ENCODE measurements around the gene EDA.

Gene EDA

DNA sequence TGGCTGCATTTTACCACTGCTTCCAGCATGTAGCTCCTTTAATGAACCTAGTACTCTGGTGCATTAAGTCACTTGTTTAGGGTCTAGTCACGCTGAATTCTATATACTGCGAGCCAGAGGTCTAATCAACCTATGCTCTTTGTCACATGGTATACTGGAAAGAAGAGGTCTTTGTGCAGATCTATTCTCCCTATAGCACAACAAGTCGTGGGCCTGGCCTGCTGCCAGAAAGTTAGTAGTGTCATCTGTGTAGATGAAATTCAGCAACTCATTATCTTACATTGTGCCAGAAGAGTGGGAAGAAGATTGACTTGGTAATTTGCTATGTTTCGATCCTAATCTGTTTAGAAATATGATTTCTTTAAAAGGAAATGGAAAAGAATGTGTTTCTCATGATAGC is 353.0 kb downstream of the EDA start:
- Histone ChIP-seq H3K9ac (ENCODE audit: low read depth, low read length, poor library complexity, severe bottlenecking) (no peak overlapping the region), H3K79me2 (ENCODE audit: insufficient read depth, low read length) (no peaks in the 10 kb centered on the region), H3F3A (ENCODE audit: low read depth) (no peaks in the 10 kb centered on the region), H3K27me3 (ENCODE audit: insufficient read depth, low read length, poor library complexity, severe bottlenecking) (no peaks in the 10 kb centered on the region), H2AFZ (ENCODE audit: low read length) (no peak overlapping the region), H3K9me2 (replicated peaks; ENCODE audit: low read depth, low read length) (no peaks in the 10 kb centered on the region), H3K4me3 (ENCODE audit: low read length, poor library complexity, severe bottlenecking) (no peak overlapping the region), H3K4me1 (ENCODE audit: insufficient read depth, low read length, poor library complexity, severe bottlenecking) (no peaks in the 10 kb centered on the region), H4K20me1 (ENCODE audit: insufficient read depth, low read length, poor library complexity, severe bottlenecking) (no peaks in the 10 kb centered on the region), H3K4me2 (ENCODE audit: low read depth, low read length, poor library complexity, severe bottlenecking) (no peak overlapping the region), H3K9me3 (ENCODE audit: insufficient read depth, low read depth, low read length) (no peaks in the 10 kb centered on the region), H3K36me3 (ENCODE audit: insufficient read depth, low read length) (no peaks in the 10 kb centered on the region)
- TF ChIP-seq CTCF (conservative IDR thresholded peaks at IDR 0.05; ENCODE audit: low read length): no peak
- TF ChIP-seq EZH2phosphoT487 (IDR thresholded peaks at IDR 0.05; ENCODE audit: borderline replicate concordance): no peak

DNA sequence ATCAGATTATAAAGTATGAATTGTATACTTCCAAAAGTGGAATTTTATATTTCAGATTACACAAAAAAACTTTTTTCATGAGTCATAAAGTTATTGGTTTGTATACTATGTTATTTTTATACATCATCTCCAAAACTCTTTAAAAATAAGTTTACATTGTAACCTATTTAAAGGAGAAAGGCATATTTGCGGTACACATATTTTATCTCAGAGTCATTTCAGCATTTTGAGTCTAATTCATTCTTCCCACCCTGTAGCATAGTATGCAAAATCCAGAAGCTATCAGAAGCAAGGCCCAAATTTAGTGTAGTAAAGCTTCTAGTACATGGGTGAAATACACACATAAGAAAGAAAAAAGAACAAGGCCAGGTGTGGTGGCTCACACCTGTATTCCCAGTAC is 353.5 kb downstream of the EDA start:
- H3K9me2 ChIP-seq (replicated peaks; ENCODE audit: low read depth, low read length): no peaks in the 10 kb centered on the region
- no peak overlapping the region for H3K9ac ChIP-seq (ENCODE audit: low read depth, low read length, poor library complexity, severe bottlenecking)
- H3F3A ChIP-seq (ENCODE audit: low read depth): no peaks in the 10 kb centered on the region
- H3K9me3 ChIP-seq (ENCODE audit: insufficient read depth, low read depth, low read length): no peaks in the 10 kb centered on the region
- TF ChIP-seq EZH2phosphoT487 (IDR thresholded peaks at IDR 0.05; ENCODE audit: borderline replicate concordance): no peak
- no peak for TF ChIP-seq CTCF (conservative IDR thresholded peaks at IDR 0.05; ENCODE audit: low read length)
- H3K4me1 ChIP-seq (ENCODE audit: insufficient read depth, low read length, poor library complexity, severe bottlenecking): no peaks in the 10 kb centered on the region
- no peak overlapping the region for H3K4me3 ChIP-seq (ENCODE audit: low read length, poor library complexity, severe bottlenecking)
- no peaks in the 10 kb centered on the region for H3K27me3 ChIP-seq (ENCODE audit: insufficient read depth, low read length, poor library complexity, severe bottlenecking)
- no peaks in the 10 kb centered on the region for H4K20me1 ChIP-seq (ENCODE audit: insufficient read depth, low read length, poor library complexity, severe bottlenecking)
- no peak overlapping the region for H2AFZ ChIP-seq (ENCODE audit: low read length)
- no peak overlapping the region for H3K4me2 ChIP-seq (ENCODE audit: low read depth, low read length, poor library complexity, severe bottlenecking)
- no peaks in the 10 kb centered on the region for H3K36me3 ChIP-seq (ENCODE audit: insufficient read depth, low read length)
- H3K79me2 ChIP-seq (ENCODE audit: insufficient read depth, low read length): no peaks in the 10 kb centered on the region

DNA sequence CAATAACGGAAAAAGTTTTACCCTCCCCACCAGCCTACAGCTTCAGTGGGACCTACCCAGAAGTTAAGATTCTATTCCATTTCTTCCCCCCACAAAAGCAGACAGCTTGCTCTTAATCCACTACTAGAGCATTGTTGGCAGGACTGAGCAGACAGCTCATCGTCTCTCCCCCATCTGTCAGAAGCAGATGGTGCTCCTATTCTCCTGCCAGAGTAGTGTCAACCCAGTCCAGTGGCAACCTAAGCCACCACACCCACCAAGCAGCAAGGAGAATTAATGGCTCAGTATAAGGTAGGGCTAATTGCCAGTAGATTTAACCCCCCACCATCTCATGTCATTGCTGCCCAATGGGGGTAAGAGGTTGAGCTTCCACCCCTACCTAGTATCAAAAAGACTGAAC is 371.8 kb downstream of the EDA start:
- Histone ChIP-seq H3K9me3 (ENCODE audit: insufficient read depth, low read depth, low read length) (no peaks in the 10 kb centered on the region), H3K27me3 (ENCODE audit: insufficient read depth, low read length, poor library complexity, severe bottlenecking) (no peaks in the 10 kb centered on the region), H3K9me2 (replicated peaks; ENCODE audit: low read depth, low read length) (no peaks in the 10 kb centered on the region), H2AFZ (ENCODE audit: low read length) (no peak overlapping the region), H3K9ac (ENCODE audit: low read depth, low read length, poor library complexity, severe bottlenecking) (no peak overlapping the region), H3K79me2 (ENCODE audit: insufficient read depth, low read length) (no peaks in the 10 kb centered on the region), H3F3A (ENCODE audit: low read depth) (no peaks in the 10 kb centered on the region), H3K36me3 (ENCODE audit: insufficient read depth, low read length) (no peaks in the 10 kb centered on the region), H3K4me1 (ENCODE audit: insufficient read depth, low read length, poor library complexity, severe bottlenecking) (no peaks in the 10 kb centered on the region), H3K4me2 (ENCODE audit: low read depth, low read length, poor library complexity, severe bottlenecking) (no peak overlapping the region), H4K20me1 (ENCODE audit: insufficient read depth, low read length, poor library complexity, severe bottlenecking) (no peaks in the 10 kb centered on the region), H3K4me3 (ENCODE audit: low read length, poor library complexity, severe bottlenecking) (no peak overlapping the region)
- no peak for TF ChIP-seq EZH2phosphoT487 (IDR thresholded peaks at IDR 0.05; ENCODE audit: borderline replicate concordance)
- TF ChIP-seq CTCF (conservative IDR thresholded peaks at IDR 0.05; ENCODE audit: low read length): no peak

Data from Loucy (cell line).